ENCODE measurements around the gene SPINT2.

- TF ChIP-seq POLR2A (IDR thresholded peaks at IDR 0.05; ENCODE audit: low read length) (no peak), GATA1 (IDR thresholded peaks at IDR 0.05; ENCODE audit: low read depth, low read length) (no peak)
Observed at GRCh38 chr19:38337360-38337653, 72.9 kb downstream of the SPINT2 start.

Measured in erythroblast (primary cell).